GM19452 (cell line): ENCODE measurements around the gene CCNJ.

Experiments used
- ATAC-seq: cut with Tn5 transposase; IDR thresholded peaks from one replicate; pipeline ENCODE4 v1.9.1; 2021; ENCODE audit not compliant: unreplicated experiment

The CCNJ gene

DNA sequence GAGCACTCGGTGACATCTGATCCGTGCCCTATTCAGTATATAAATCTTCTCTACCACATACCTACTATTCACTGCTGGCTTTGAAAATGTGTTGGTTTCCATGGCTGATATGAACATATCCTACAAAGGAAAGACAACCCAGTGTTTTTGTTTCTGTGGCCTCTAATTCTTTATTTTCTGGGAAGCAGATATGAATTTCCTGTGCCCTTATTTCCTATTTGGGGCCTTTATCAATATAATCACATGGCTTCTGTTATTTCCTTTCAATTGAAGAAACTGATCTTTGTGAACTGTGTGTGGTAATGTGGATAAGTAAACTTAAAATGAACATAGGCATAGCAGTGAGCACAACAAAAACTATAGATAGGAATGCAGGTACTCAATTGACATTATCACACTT is 10.6 kb downstream of the CCNJ start:
- ATAC-seq = no peak

DNA sequence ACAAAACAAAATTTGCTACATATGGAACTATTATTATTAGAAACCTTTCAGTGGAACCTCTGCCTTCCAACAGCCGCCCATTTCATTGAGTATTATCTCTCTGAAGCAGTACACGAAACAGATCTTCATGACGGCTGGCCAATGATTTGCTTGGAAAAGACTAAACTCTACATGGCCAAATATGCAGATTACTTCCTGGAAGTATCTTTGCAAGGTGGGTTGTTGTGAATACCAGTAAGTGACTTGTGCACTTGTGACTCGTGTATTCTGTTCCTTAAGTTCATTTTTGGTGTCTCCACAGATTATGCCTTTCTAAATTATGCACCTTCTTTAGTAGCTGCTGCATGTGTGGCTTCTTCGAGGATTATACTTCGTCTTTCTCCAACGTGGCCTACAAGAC is 13.4 kb downstream of the CCNJ start:
- no peak for ATAC-seq

DNA sequence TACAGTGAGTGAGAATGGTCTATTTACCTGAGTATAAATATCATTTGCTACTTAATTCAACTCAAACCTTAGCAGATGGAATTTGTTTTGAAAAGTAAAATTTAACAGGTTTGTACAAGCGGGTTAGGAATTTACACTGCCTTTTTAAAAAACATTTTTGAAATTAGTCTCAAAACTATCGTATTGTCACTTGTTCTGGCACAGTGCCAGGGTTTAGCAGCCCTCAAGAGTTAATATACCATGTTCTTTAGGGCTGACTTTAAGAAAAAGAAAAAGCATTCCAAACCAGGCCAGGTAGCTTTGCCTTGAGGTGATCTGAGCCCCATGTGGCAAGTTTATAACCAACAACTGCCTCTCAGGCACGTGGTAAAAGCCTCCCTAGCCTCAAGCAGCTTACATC is 17.8 kb downstream of the CCNJ start:
- ATAC-seq = no peak

DNA sequence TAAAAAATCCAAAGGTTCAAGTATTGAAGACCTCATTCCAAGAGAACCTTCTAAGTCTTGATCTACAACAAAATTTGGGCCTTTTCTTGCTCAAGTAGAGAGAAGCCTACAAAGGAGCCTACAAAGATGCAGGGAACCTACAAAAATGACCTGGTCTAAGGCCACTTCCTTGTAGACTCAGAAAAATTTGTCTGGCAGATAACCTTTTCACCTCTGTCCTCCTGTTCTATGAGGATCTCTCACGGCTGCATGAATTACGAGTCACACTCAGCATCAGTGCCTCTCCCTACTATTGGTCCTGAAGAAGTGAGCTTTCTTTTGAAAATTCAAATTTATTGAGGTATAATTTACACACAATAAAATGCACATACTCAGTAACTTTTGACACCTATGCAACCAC is 29.3 kb downstream of the CCNJ start:
- no peak for ATAC-seq

DNA sequence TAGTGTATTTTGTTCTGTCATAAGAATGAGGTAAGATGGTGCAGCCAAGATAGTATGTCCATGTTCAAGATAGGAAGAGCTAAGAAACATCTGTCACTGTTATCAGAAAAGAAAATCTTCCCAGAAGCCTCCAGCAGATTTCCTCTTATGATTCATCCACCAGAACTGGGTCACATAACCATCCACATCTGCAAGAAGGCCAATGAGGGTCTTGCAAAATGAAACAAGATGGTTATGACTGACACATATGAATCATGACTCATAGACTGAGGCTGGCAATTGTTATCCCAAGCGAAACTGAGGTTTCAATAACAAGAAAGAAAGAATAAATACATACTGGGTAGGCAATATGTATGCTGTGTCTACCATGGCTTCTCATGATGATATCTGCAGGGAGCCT is 30.3 kb downstream of the CCNJ start:
- no peak for ATAC-seq

DNA sequence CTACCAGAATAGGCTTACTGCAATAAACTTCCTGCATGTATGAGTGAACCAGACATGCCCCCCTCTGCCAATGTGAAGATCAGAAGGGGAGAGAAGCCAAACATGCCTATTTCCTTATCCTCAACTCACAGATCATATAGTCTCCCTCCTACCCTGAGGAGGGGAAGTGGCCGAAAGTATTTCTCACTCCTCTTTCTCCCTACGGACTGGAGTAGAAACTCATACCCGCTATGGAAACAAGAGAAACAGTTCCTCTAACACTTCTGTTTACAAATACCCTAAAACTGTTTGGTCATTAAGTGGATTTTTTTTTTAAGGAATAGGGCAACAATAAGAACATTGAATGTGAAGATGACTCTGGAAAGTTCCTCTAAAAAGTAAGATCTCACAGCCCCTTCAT is 31.4 kb downstream of the CCNJ start:
- no peak for ATAC-seq

DNA sequence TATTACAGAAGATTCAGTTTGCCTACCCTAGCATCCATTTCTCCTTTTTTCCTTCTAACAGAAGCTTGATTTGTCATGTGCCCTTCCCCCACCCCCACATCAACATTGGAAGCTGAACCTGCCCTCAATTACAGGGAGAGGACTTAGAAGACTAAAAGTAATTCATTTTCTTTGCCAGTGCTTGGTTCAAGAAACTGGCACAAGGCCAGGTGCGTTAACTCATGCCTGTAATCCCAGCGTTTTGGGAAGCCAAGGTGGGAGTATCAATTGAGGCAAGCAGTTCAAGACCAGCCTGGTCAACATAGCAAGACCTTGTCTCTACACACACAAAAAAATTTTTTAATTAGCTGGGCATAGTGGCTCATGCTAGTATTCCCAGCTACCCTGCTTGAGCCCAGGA is 32.6 kb downstream of the CCNJ start:
- no peak for ATAC-seq

DNA sequence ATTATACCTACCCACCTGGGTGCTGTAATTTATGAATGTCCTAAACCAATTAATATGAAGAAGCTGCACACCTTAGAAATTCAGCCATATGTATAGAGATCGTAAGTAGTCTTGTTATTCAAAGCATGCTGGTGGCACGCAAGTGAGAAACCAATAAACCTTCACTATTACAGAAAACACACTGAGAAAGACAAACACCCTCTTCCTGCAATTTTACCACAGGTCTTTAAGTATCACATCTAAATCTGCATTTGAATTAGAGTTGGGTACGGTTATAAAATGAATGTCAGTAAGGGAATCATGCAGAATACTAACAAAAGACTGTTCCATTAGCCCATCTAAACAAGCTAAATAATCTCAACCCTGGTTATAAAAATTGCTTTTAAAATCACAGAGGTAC is 33.8 kb downstream of the CCNJ start:
- no peak for ATAC-seq

DNA sequence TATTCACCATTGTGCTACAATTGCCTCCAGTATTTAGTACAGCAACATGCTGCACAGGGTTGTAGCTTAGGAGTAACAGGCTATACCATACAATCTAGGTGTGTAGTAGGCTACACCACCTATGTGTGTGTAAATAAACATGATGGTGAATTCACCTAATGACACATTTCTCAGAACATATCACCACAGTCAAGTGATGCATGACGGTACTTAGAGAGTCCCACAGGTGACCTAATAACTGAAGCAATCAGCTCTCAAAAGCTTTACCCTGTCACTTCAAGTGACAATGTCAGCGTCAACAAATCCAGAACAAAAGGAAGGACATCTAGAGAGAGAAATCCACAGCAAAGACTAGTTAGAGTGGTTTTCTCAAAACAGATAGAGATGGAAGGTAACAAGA is 38.8 kb downstream of the CCNJ start:
- ATAC-seq = no peak

DNA sequence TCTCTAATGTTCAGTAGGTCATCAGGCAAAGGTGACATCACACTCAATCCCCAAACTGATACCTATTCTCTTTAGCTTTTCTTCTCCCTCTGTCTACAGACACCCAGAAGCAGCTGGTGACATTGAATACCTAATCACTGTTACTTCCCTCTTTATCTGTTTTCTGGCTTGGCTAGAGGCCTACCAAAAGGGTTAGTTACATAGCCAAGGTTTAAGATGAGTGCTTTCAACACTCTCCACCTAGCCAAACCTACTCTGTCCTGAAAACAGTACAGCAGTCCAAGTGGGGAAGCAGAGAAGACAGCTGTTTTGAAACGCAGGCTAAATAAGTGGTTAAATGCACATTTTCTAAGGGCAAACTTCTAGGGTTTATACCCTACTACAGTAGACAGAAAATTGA is 39.4 kb downstream of the CCNJ start:
- ATAC-seq = no peak

DNA sequence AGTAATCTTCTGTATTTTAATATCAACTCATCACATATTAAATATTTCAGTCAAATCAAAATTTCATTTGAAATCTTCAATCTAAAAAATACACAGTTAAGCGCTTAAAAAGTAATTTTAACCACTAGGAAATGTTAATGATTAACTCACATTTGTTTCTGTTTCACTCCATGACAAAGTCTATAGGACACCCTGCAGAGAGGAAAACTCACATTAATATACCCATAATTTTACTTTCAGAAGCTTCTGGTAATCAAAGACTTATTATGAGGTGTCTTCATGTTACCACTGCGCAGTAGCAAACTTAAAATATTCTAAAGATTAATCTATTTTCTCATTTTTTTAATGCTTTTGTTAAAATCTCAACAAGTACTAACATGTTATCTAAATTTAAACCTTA is 45.7 kb downstream of the CCNJ start:
- no peak for ATAC-seq

DNA sequence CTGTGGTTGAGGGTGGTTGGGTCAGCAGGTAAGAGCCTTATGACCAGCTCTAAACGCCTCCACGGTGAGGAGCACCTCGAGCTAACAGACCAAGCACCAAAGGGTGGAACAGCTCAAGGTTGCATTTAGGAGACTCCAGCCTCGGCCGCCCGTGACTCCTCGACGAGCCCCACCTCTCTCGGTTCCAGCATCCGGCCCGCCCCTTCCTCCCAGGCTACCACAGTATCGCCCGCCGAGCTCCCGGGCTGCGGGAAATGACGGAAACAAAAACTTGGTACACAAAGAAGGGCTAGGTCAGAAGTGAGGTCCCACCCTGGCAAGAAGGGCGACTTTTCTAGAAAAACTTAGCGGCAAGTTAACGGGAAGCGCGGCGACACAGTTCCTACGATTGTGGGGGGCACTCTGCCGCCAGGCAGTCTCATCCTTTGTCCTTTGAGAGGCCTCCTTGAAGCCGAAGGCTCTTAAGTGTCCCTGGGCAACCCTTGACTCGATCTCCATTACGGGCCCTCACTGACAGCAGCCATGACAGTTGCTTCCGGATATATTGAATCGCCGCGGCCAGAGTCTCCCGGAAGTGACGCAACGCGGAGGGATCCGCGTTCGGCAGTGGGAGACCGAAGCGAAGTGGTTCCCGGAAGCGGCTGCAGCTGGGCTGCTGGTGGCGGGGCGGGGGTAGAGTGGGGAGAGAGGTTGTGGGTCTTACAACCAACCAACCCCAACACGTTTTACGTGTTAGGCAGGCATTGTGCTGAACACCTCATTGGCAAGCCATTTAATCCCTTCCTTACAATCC is 46.5 kb downstream of the CCNJ start:
- peak; percentile 84 for ATAC-seq

DNA sequence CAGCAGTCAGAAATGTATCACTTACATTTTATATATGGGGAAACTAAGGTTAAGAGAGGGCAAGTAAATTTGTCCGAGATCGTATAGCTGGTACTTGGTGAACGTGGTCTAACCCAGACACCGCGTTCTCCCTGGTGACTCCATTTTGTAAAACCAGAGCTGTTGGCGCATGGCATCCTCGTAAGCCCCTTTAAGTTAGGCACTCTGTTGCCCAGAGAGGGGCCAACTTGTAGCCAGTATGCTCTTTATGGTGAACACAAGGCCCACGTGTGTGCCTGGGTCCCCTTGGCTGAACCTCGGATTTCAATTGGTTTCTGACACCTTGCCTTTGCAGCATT is 47.0 kb downstream of the CCNJ start:
- no peak for ATAC-seq

DNA sequence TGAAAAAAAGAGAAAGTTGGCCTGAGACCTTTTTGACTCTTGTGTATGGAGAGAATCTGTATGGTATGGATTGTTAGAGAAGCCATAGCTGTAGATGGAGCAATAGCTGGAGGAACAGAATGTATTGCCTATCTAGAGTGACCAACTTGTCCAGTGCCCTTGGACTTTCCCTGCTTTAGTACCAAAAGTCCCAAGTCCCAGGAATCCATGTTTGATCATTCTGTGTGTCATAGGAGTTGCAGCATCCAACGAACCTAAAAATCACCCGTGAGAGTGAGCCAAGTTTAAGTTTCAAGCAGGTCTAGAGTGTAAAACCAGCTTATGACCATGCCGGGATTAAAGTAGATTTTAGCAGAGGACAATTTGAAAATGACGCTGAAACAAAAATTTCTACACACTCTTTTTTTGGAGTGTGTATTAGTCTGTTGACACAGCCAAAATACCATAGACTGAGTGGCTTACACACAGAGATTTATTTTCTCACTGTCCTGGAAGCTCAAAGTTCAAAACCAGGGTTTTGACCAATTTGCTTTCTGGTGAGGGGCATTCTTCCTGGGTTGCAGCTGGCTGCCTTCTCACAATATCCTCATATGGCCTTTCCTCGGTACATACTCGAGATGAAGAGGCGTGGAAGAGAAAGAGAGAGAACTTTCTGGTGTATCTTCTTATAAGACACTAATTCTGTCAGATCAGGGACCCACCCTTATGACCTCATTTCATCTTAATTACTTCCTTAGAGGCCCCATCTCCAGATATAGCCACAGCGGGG is 49.8 kb downstream of the CCNJ start:
- ATAC-seq = no peak

DNA sequence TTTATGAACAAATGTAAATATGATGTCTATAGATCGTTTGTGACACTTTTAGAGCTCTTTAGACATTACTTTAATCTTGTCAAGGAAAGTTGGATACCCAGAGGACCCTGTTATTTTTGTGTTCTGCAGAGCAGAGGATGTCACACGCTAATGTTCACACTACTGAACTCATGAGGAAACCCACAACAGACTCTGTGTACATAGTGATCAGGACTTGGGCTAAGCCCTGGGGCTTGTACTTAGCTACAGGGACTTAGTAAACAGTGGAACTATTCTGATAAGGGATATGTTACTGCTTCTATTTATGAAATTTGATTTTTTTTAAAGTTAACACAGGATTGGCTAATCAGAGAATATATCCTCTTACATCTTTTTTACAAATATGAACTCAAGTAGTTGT is 50.6 kb downstream of the CCNJ start:
- no peak for ATAC-seq

DNA sequence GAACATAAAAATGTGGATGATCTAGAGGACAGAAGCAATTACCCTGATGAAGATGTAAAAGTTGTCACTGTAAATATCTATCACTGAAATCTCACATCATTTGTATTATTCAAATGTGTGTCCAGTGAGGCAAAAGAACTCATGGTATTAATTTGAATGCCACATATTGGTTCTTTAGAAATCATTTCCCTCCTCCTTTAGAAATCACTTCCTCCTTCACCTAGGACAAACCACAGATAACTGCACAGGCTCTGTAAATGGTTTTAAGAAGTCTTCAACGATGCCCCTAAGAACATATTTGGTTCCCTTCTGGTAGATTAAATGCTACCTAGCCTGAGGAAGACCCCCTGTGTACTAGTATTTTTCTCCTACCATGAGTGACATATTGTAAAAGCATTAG is 53.6 kb downstream of the CCNJ start:
- ATAC-seq = no peak

DNA sequence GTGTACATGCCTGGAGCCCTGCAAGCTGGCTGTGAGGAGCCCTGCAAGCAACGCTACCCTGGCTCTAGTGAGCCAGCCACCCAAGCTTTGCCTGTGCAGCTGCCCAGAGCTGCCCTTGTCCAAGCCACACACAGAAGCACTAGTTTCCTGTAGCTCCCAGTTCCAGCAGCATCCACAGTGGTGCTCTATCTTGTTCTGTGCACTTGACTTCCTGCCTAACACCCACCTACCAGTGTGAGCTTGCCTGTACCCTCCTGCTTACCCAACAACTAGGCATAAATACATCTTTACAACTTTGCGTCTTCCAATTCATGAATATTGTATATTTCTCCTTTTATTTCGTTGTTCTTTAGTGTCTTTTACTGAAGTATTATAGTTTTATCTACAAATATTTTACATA is 54.5 kb downstream of the CCNJ start:
- ATAC-seq = no peak

DNA sequence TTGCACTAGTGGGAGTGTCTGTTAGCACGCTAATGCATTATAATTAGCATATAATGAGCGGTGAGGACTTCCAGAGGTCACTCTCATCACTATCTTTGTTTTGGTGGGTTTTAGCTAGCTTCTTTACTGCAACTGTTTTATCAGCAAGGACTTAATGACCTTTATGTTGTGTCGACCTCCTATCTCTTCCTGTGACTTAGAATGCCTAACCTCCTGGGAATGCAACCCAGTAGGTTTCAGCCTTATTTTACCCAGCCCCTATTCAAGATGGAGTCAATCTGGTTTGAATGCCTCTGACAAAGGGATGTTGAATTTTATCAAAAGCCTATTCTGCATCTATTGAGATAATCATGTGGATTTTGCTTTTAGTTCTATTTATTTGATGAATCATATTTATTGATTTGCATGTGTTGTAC is 64.2 kb downstream of the CCNJ start:
- ATAC-seq = no peak
